ENCODE measurements around the gene TRPM2.

TRPM2 gene

DNA sequence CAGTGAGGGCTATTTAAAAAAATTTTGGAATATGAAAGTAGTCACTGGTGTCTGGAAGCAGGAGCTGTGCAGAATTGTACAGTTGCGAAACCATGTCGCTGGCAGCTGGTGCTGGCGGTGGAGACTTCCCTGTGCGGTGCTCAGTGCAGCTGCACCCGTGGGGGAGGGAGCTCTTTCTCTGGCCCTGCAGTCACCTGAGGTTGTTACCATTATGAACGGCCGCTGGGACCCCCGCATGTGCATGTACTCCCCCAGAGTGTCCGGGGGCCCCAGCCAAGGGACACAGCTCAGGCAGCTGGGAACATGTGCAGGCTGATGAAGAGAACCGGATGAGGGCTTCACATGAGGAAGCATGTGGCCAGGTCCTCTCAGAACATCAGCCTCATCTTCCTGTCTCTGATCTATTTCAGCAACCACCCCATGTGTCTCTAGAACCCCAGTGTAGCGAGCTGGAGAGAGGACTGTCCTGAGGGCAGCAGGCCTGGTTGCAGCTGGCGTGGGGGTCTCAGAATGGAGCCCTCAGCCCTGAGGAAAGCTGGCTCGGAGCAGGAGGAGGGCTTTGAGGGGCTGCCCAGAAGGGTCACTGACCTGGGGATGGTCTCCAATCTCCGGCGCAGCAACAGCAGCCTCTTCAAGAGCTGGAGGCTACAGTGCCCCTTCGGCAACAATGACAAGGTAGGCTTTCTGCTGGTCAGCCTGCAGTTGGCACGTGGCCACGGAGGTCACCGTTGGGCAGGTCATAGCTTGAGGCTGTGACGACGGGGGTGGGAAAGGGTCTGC is at the start of gene TRPM2:
TRPM2 (plus strand) TSS at position 431 of the 780 bp plus-strand sequence; CDS start at position 511, 80 bp downstream.
- peak; percentile 97 for DNase-seq (ENCODE audit: low read depth)
- peak within 1 kb of the TSS; percentile 93 for H3K4me3 ChIP-seq (ENCODE audit: low read depth, low read length)
- peak; percentile 61 for TF ChIP-seq POLR2A (IDR thresholded peaks at IDR 0.05; ENCODE audit: extremely low read depth, insufficient read length)
- TF ChIP-seq, protein P1, sequence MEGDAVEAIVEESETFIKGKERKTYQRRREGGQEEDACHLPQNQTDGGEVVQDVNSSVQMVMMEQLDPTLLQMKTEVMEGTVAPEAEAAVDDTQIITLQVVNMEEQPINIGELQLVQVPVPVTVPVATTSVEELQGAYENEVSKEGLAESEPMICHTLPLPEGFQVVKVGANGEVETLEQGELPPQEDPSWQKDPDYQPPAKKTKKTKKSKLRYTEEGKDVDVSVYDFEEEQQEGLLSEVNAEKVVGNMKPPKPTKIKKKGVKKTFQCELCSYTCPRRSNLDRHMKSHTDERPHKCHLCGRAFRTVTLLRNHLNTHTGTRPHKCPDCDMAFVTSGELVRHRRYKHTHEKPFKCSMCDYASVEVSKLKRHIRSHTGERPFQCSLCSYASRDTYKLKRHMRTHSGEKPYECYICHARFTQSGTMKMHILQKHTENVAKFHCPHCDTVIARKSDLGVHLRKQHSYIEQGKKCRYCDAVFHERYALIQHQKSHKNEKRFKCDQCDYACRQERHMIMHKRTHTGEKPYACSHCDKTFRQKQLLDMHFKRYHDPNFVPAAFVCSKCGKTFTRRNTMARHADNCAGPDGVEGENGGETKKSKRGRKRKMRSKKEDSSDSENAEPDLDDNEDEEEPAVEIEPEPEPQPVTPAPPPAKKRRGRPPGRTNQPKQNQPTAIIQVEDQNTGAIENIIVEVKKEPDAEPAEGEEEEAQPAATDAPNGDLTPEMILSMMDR (IDR thresholded peaks at IDR 0.05; ENCODE audit: low read depth, low read length) = no peak
- TF ChIP-seq, protein P2, sequence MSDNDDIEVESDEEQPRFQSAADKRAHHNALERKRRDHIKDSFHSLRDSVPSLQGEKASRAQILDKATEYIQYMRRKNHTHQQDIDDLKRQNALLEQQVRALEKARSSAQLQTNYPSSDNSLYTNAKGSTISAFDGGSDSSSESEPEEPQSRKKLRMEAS (IDR thresholded peaks at IDR 0.05; ENCODE audit: low read depth, low read length) = peak; percentile 98
- TF ChIP-seq MYC (IDR thresholded peaks at IDR 0.05; ENCODE audit: low read depth, low read length) = peak; percentile 100

DNA sequence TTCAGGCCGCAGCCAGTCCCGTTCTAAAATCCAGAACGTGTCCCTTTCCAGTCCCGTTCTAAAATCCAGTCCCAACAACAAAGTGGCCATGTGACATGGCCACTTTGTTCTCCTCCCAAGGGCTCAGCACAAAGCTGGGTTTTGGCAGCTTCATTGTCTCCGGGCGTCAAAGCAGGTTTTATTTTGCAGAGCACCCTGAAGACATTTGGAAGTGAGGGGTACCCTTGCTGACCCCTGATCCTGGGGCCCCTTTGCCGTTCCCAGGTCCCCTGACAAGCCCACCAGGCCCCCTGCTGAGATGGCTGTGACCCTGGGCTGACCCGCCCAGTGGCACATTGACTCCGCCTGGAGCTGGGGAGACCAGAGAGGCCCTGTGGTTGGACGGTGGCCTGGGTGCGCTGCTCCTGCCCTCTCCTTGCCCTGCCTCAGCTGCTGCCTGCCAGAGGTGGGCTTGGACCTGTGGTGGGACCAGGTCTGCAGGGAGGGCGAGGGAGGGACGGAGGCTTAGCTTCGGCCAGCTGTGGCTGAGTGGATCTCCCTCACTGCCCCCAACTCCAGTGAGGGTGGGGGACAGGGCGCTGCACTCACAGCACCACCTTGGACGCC is 49.3 kb upstream of the TRPM2 start:
- DNase-seq (ENCODE audit: low read depth) = no peak
- TF ChIP-seq, protein P2 (IDR thresholded peaks at IDR 0.05; ENCODE audit: low read depth, low read length) = no peak
- TF ChIP-seq, protein P1 (IDR thresholded peaks at IDR 0.05; ENCODE audit: low read depth, low read length) = no peak
- TF ChIP-seq POLR2A (IDR thresholded peaks at IDR 0.05; ENCODE audit: extremely low read depth, insufficient read length) = no peak
- TF ChIP-seq MYC (IDR thresholded peaks at IDR 0.05; ENCODE audit: low read depth, low read length) = no peak
- no peak overlapping the region for H3K4me3 ChIP-seq (ENCODE audit: low read depth, low read length)

DNA sequence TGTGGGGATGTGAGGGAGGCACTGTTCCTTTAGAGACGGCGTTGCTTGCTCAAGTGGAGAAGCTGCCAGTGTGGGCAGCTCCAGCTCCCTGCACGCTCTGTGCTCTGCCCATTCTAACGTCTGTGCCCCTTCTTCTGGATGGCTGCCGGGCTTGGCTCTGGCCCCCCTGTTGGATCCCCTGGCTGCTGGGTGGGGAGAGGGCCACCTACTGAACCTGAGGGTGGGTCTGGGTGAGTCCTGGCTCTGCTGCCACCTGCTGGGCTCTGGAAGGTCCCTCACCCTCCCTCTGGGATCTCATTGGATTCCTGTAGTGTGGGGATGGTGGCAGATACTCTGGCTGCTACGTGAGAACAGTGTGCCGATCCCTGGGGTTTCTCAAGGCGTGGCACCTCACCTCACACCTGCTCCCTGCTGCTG is 48.5 kb upstream of the TRPM2 start:
- DNase-seq (ENCODE audit: low read depth) = peak; percentile 61
- TF ChIP-seq, protein P1 (IDR thresholded peaks at IDR 0.05; ENCODE audit: low read depth, low read length) = peak; percentile 55
- TF ChIP-seq, protein P2 (IDR thresholded peaks at IDR 0.05; ENCODE audit: low read depth, low read length) = no peak

DNA sequence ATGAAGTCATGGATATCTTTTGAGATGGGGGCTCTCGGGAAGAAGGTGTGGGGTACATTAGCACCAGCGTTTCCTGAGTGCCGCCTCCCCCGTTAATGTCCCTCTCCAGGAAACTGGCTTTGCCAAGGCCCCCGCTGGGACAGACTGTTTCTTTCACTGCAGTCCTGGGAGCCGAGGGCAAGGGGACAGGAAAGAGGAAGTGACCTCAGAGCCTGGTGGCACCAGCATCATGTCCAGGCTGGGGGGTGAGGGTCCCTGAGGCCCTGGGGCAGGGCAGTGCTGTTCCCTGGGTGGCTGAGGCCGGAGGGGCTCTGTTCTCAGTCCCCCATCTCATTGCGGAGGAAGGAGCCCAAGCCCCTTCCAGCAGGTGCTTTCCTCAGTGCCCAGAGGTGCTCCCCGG is 47.7 kb upstream of the TRPM2 start:
- H3K4me3 ChIP-seq (ENCODE audit: low read depth, low read length) = no peak overlapping the region
- DNase-seq (ENCODE audit: low read depth) = no peak
- TF ChIP-seq MYC (IDR thresholded peaks at IDR 0.05; ENCODE audit: low read depth, low read length) = no peak
- TF ChIP-seq, protein P1 (IDR thresholded peaks at IDR 0.05; ENCODE audit: low read depth, low read length) = no peak
- TF ChIP-seq, protein P2 (IDR thresholded peaks at IDR 0.05; ENCODE audit: low read depth, low read length) = no peak
- TF ChIP-seq POLR2A (IDR thresholded peaks at IDR 0.05; ENCODE audit: extremely low read depth, insufficient read length) = no peak

More for the DNA sequence above, 48.5 kb upstream of the TRPM2 start:
- H3K4me3 ChIP-seq (ENCODE audit: low read depth, low read length) = no peak overlapping the region

DNA sequence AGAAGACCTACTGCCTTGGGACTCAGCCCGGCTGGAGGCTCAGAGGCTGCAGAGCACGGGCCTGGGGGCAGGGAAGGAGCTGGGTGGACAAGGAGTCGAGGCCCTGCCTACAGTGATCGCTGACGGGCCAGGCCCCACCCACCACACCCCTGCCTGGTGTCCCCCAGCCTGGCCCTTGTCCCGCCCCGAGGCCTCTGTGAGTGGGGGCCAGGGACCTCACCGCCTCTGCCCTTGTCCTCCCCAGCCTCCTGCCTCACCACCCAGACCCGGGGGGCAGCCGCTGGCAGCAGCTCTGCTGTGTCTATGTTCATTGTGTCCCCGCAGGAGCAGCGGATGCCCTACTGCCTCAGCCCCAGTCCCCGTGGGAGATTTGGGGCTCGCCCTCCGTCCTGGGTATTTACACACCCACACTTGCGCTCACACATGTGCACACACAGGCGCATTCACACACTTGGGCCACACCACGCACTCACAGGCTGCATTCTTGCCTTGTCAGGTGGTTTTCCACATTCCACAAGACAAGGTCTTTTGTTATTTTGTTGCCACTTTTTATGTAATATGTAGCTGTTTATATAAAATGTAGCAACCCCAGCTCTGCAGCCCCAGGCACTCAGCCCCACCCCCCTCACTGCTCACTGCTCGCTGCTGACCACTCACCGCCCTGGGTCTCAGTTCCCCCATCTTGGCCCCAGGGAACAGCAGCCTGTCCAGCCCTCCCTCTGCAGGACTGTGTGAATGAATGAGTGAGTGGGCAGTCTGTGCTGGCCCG is 46.3 kb upstream of the TRPM2 start:
- DNase-seq (ENCODE audit: low read depth) = no peak
- no peak overlapping the region for H3K4me3 ChIP-seq (ENCODE audit: low read depth, low read length)
- TF ChIP-seq POLR2A (IDR thresholded peaks at IDR 0.05; ENCODE audit: extremely low read depth, insufficient read length) (no peak), MYC (IDR thresholded peaks at IDR 0.05; ENCODE audit: low read depth, low read length) (no peak)
- TF ChIP-seq, protein P1 (IDR thresholded peaks at IDR 0.05; ENCODE audit: low read depth, low read length) = no peak
- TF ChIP-seq, protein P2 (IDR thresholded peaks at IDR 0.05; ENCODE audit: low read depth, low read length) = no peak

Measured in NB4 (cell line).